Osteocyte (in vitro differentiated cells): ENCODE data around the gene HDAC4. TPM values are rescaled to one million over a fixed set of nuclear protein-coding genes. Genes with fewer than 3 reads are reported as not detected.

Experiments used
- DNase-seq: peaks from one replicate; pipeline ENCODE4 v3.0.0; 2021; ENCODE audit warnings: mixed read lengths; ENCODE audit not compliant: unreplicated experiment; ENCODE audit errors: extremely low spot score
- H3K27ac Mint-ChIP-seq: one replicate; pipeline ENCODE4 v1.8.0; 2021; ENCODE audit warnings: mild to moderate bottlenecking, mixed read lengths; ENCODE audit not compliant: unreplicated experiment
- H3K27me3 Mint-ChIP-seq: one replicate; pipeline ENCODE4 v1.8.0; 2021; ENCODE audit warnings: mixed read lengths; ENCODE audit not compliant: unreplicated experiment
- H3K36me3 Mint-ChIP-seq: one replicate; pipeline ENCODE4 v1.8.0; 2021; ENCODE audit warnings: mixed read lengths; ENCODE audit not compliant: unreplicated experiment
- H3K4me1 Mint-ChIP-seq: one replicate; pipeline ENCODE4 v1.8.0; 2021; ENCODE audit warnings: mixed read lengths; ENCODE audit not compliant: unreplicated experiment
- H3K4me3 Mint-ChIP-seq: one replicate; pipeline ENCODE4 v1.8.0; 2021; ENCODE audit warnings: mild to moderate bottlenecking, moderate library complexity, mixed read lengths; ENCODE audit not compliant: unreplicated experiment
- H3K9me3 Mint-ChIP-seq: one replicate; pipeline ENCODE4 v1.8.0; 2021; ENCODE audit warnings: mixed read lengths; ENCODE audit not compliant: unreplicated experiment
- total RNA-seq: library from RNA; stranded (reverse); gene quantifications from 2 replicates; pipeline ENCODE4 v1.2.1, GENCODE V29; 2021
- TF ChIP-seq, protein P1 (sequence below): fragments of 200-600 bp; sonication (generic); IDR thresholded peaks from 2 replicates; pipeline ENCODE4 v1.5.0; 2021; ENCODE audit warnings: antibody characterized with exemption, mild to moderate bottlenecking, moderate library complexity

HDAC4 gene
- total RNA-seq, 1 donor from 2014 or later = 30.3 TPM

GRCh38 chr2:239018271-239019182, 382.3 kb downstream of the HDAC4 start:
- Mint-ChIP-seq H3K9me3 (no peaks in the 10 kb centered on the region), H3K4me3 (no peak overlapping the region), H3K36me3 (no peaks in the 10 kb centered on the region), H3K27me3 (peaks cover 16% of the 10 kb centered on the region), H3K27ac (no peak overlapping the region), H3K4me1 (no peaks in the 10 kb centered on the region)
- TF ChIP-seq, protein P1, sequence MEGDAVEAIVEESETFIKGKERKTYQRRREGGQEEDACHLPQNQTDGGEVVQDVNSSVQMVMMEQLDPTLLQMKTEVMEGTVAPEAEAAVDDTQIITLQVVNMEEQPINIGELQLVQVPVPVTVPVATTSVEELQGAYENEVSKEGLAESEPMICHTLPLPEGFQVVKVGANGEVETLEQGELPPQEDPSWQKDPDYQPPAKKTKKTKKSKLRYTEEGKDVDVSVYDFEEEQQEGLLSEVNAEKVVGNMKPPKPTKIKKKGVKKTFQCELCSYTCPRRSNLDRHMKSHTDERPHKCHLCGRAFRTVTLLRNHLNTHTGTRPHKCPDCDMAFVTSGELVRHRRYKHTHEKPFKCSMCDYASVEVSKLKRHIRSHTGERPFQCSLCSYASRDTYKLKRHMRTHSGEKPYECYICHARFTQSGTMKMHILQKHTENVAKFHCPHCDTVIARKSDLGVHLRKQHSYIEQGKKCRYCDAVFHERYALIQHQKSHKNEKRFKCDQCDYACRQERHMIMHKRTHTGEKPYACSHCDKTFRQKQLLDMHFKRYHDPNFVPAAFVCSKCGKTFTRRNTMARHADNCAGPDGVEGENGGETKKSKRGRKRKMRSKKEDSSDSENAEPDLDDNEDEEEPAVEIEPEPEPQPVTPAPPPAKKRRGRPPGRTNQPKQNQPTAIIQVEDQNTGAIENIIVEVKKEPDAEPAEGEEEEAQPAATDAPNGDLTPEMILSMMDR = no peak
- no peak for DNase-seq

GRCh38 chr2:239017491-239018098, 383.2 kb downstream of the HDAC4 start:
- Mint-ChIP-seq H3K27me3 (peaks cover 14% of the 10 kb centered on the region), H3K9me3 (no peaks in the 10 kb centered on the region), H3K27ac (no peak overlapping the region), H3K36me3 (no peaks in the 10 kb centered on the region), H3K4me3 (no peak overlapping the region), H3K4me1 (no peaks in the 10 kb centered on the region)
- TF ChIP-seq, protein P1 = no peak
- no peak for DNase-seq

- no peaks in the 10 kb centered on the region for H3K9me3 Mint-ChIP-seq
- TF ChIP-seq, protein P1 = no peak
- H3K4me1 Mint-ChIP-seq = no peaks in the 10 kb centered on the region
- H3K36me3 Mint-ChIP-seq = no peaks in the 10 kb centered on the region
- DNase-seq = no peak
- H3K27ac Mint-ChIP-seq = no peak overlapping the region
- H3K27me3 Mint-ChIP-seq = peaks cover 12% of the 10 kb centered on the region
- no peak overlapping the region for H3K4me3 Mint-ChIP-seq
Measured at GRCh38 chr2:239015901-239016675, 384.7 kb downstream of the HDAC4 start.

DNA sequence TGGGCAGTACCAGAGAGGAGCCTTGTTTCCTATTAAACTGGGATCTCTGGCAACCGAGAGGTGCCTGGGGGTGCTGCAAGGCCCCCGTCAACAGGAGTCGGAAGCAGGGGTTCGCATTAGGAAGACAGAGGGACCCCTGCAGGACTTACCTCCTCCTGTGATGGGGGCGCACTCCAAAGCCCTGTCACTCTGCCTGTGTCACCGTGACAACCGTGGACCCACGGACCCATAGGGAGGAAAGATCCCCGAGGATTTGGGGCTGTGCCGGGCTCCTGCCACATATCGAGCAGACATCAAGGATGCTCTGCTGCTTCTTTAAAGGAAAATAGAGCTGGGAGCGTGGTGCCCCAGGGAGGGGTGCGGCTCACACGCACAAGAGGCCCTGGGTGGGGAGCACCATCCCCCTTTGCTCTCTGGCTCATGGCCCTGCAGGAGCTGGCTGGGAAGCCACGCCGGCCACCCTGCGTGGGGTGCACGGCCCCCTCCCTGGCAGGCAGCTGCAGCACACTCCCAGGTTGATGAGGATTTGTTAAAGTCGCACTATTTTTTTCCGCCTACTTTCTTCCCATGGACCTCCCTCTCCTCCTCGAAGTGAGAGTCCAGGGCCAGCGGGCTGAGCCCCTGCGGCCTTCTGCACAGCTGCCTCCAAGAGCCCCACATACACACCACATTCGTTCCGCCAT, 385.5 kb downstream of the HDAC4 start:
- H3K4me3 Mint-ChIP-seq = no peak overlapping the region
- TF ChIP-seq, protein P1 = no peak

More for the DNA sequence above, 385.5 kb downstream of the HDAC4 start:
- H3K4me1 Mint-ChIP-seq = no peaks in the 10 kb centered on the region
- no peaks in the 10 kb centered on the region for H3K36me3 Mint-ChIP-seq
- H3K9me3 Mint-ChIP-seq = no peaks in the 10 kb centered on the region
- H3K27me3 Mint-ChIP-seq = peaks cover 11% of the 10 kb centered on the region
- no peak overlapping the region for H3K27ac Mint-ChIP-seq
- no peak for DNase-seq
